Left kidney (tissue), 2 donors: Measurements from ENCODE around the gene ACVR2A. TPM values are rescaled to one million over a fixed set of nuclear protein-coding genes. Genes with fewer than 3 reads are reported as not detected.

ENCODE experiments used
- DNase-seq: peaks from one replicate; pipeline ENCODE4 v3.0.0-alpha.2; 2013
- polyA plus RNA-seq: library from polyadenylated mRNA; unstranded; fragments of 120-200 nt; gene quantifications from one replicate; pipeline ENCODE4 v1.2.1, GENCODE V29; 2013; ENCODE audit not compliant: insufficient read length

ACVR2A gene
- polyA plus RNA-seq, 1 donor: 33.0 TPM

- no peak for DNase-seq
Measured at GRCh38 chr2:147854557-147855134, 9.8 kb downstream of the ACVR2A start.

GRCh38 chr2:147855316-147855715 lies 10.5 kb downstream of the ACVR2A start:
- DNase-seq: no peak

GRCh38 chr2:147855977-147856376 lies 11.1 kb downstream of the ACVR2A start:
- DNase-seq: no peak

DNA sequence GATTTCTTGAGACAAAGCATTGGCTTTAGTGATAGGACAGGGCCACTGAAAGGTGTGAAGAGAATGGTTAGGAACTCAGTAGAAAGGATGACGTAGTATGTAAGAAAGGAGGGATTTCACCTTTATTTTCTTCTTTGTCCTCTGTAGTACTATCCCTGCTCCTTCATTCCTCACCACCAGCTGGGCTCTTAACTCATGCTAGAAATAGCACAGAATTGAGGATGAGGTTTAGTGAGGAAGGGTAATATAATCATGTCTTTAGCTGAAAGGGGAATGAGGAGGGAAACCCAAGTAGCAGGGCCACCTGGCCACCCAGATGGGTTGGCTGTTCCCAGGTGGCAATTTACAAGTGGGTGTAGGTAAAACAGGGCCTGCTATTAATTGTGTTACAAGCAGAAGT lies 15.2 kb downstream of the ACVR2A start:
- no peak for DNase-seq

GRCh38 chr2:147862859-147863516 lies 18.2 kb downstream of the ACVR2A start:
- no peak for DNase-seq

GRCh38 chr2:147863835-147864234 lies 19.0 kb downstream of the ACVR2A start:
- DNase-seq: no peak

- DNase-seq: no peak
Measured at GRCh38 chr2:147865560-147865959, 20.7 kb downstream of the ACVR2A start.

- DNase-seq: no peak
Measured at GRCh38 chr2:147867050-147867449, 22.2 kb downstream of the ACVR2A start.

GRCh38 chr2:147869934-147870333 lies 25.1 kb downstream of the ACVR2A start:
- no peak for DNase-seq

DNA sequence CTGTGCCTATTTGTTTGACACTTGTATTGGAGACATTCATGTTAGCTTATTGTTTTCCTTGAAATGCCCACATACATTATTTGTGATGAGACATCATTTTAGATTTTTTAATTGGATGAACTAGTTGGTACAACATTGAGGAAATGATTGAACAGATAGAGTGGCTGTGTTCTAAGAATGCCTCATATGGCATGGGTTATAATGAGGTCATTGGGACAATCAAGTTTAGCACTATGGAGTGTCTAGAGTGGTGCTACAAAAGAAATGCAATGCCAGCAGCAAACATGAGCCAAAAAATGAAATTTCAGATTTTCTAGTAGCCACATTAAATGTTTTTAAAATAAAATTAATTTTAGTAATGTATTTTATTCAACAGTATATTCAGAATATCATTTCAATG lies 28.1 kb downstream of the ACVR2A start:
- DNase-seq: no peak

DNA sequence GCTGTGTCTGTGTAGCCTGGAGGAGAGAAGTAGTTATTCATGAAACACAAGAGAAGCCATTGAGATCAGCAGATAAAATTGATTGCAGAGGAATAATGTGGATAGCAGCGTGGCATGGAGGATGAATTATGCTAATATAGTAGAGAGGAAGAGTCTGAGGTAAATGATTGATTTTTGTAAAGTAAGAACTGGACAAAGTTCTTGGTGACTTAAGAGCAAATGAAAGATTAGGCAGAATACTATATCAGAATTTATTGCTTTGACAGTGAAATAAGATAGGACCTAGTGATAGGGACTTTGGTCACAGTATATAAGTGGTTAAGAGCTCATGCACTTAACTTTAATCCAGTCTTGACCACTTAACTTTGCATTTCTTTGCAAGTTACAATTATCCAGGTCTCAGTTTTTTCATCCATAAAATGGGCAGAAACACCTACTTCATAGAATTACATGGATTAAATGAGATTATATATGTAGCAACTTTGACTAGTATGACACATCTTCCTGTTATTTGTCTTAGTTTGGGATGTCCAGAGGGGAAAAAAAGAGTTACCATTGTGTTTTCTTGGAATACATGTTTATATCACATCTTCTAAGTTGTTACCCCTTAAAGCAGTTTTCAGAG lies 29.1 kb downstream of the ACVR2A start:
- DNase-seq: no peak

DNA sequence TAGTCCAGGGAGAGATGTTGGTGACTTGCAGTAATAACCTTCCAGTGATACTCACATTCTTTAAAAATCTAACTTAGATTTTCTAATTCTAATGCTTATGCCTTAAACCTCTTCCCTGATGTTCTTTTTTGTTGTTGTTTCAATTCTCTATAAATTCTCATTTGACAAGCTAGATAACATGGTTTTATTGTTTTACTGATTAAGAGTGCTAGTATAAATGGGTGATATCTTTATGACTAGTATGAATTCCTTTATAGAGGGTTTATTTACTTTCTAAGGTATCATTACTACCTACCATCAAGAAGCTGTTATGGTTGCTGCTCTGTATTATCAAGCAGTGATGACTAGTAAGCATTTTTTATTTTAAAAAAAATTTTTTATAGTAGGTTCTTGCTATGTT lies 35.0 kb downstream of the ACVR2A start:
- no peak for DNase-seq

- no peak for DNase-seq
Measured at GRCh38 chr2:147882631-147883030, 37.8 kb downstream of the ACVR2A start.

GRCh38 chr2:147884830-147885229 lies 40.0 kb downstream of the ACVR2A start:
- no peak for DNase-seq

GRCh38 chr2:147886136-147886535 lies 41.3 kb downstream of the ACVR2A start:
- no peak for DNase-seq

DNA sequence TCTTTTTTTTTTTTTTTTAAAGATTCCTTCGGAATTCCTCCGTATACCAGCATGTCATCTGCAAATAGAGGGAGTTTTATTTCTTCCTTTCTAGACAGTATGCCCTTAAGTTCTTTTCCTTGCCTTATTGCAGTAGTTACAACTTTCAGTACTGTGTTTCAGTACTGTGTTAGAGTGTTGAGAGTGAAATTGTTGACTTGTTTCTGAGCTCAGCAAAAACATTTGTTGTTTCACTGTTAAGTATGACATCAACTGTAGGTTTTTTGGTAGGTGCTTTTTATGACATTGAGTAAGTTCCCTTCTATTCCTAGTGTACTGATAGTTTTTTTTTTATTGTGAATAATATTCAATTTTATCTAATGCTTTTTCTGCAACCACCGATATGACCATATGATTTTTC lies 43.9 kb downstream of the ACVR2A start:
- DNase-seq: no peak

DNA sequence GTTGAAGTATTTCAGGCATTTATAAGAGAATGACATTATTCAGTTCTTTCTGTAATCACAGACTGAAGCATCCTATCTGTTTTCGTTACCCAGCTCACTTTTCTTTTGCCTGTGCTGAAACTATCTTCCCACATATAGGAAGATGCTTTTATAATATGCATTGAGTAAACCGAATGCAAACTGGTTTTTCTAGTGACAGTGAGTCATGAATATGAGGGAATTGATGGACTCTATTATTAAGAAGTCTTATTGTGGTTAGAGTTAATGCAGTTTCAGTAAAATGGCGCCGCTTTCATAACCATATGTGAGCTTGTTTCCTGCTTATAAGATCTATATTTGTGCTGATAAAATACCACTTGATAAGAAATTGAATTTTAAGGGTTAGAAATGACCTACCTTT lies 59.2 kb downstream of the ACVR2A start:
- no peak for DNase-seq

DNA sequence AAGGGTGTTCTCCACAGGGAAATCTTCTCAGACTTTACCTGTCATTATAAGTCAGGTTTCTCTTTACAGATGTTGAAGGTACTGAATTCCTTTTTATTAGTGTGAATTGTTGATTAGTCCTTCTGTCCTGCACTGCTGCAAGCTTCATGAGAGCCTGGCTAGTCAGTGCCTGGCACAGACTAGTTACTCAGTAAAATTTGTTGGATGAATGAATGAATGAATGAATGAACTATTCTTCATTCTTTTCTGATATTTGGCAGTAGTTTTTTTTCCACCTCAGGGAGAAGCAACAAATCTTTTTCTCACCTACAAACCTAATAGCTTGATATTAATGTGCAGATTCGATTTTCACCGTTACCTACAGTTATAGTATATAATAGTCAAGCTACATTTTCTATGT lies 64.3 kb downstream of the ACVR2A start:
- DNase-seq: no peak

DNA sequence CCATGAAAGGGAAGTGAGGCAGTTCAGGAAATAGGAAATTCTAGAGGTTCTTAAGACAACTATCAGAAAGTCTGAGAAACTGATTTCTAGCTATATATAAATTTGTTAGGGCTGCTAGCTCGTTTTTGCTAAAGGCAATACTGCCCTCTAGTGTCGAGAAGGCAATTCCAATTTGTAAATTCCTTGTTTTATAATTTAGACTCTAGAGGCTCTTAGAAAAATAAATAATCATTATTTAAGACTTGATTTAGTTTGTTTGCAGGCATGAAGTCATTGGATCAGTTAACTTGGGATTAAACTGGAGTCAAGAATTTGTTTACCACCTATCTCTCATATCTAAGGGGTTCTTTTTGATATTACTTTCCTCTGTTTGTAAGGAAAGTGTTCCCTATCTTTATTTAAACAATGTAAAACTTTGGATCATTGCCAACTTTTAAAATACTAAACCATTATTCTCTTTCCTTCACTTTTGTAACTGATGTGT lies 66.2 kb downstream of the ACVR2A start:
- DNase-seq: peak; percentile 59

- DNase-seq: no peak
Measured at GRCh38 chr2:147913701-147914480, 69.1 kb downstream of the ACVR2A start.

DNA sequence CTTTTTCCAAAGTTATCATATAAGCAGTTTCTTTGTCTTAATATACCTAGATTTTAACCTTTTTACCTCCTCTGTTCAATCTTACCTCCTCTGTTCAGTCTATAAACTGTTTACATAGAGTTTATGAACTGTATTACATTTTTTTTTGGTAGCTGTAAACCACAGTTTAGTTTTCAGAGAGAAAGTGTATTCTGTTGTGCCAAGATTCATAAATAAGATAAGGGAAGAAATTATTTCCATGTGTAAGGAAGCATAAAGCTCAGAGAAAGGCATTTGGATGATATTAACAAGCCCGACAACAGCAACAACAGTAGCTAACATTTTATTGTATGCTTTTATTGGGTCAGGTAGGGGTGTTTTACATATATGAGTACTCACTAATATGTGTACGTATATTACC lies 71.2 kb downstream of the ACVR2A start:
- no peak for DNase-seq

- no peak for DNase-seq
Measured at GRCh38 chr2:147916723-147917122, 71.9 kb downstream of the ACVR2A start.

DNA sequence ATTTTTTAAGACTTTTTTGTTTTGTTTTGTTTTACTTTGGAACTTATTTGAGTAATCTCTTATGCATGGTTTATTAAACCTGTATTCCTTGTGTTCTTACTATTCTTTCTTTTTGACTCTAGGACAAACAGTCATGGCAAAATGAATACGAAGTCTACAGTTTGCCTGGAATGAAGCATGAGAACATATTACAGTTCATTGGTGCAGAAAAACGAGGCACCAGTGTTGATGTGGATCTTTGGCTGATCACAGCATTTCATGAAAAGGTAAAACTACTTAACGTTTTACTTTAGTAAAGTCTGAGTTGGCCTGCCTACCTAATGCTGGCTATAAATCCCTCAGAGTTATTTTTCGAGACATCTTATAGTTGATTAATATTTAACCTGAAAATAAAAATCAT lies 72.3 kb downstream of the ACVR2A start:
- DNase-seq: no peak
